ENCODE data around the gene CDH13. TPM values are rescaled to one million over a fixed set of nuclear protein-coding genes. Genes with fewer than 3 reads are reported as not detected.

The CDH13 gene
- total and polyA plus RNA-seq, 2 experiments from 2014 or later, result 1.6 to 4.4 TPM

DNA sequence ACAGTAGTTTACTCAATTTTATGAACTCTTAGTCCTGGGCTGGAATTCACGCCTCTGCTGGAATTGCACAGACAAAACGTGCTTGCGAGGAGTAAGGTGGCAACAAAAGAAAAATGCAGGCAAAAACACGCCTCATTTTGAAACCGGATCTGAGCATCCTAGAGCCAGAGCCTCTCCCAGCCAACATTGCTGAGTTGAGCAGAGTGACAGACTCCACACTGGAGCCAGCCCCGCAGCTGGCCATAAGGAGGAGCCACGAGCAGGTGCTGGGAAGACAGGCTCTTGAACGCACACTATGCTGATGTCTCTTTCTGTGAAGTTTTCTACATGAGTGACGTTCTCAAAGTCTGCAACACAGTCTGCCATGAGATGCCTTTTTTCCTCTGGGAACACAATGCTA, 1166.4 kb downstream of the CDH13 start:
- no peaks in the 10 kb centered on the region for H4K20me1 ChIP-seq (replicated peaks; ENCODE audit: insufficient read depth)
- H3K27ac ChIP-seq (ENCODE audit: low read depth), result no peak overlapping the region
- no peaks in the 10 kb centered on the region for H3K36me3 ChIP-seq (ENCODE audit: insufficient read depth)
- no peak overlapping the region for H3K4me3 ChIP-seq
- H3K4me2 ChIP-seq, result no peak overlapping the region
- DNase-seq (ENCODE audit: low spot score), result peak; percentile 57
- no peaks in the 10 kb centered on the region for H3F3A ChIP-seq (replicated peaks; ENCODE audit: low read depth)
- peaks cover 5% of the 10 kb centered on the region; the same call in 2 of the 3 replicates for H3K36me3 Mint-ChIP-seq (ENCODE audit: low read depth)
- H3K4me3 Mint-ChIP-seq, result no peak overlapping the region
- TF ChIP-seq, protein P1, sequence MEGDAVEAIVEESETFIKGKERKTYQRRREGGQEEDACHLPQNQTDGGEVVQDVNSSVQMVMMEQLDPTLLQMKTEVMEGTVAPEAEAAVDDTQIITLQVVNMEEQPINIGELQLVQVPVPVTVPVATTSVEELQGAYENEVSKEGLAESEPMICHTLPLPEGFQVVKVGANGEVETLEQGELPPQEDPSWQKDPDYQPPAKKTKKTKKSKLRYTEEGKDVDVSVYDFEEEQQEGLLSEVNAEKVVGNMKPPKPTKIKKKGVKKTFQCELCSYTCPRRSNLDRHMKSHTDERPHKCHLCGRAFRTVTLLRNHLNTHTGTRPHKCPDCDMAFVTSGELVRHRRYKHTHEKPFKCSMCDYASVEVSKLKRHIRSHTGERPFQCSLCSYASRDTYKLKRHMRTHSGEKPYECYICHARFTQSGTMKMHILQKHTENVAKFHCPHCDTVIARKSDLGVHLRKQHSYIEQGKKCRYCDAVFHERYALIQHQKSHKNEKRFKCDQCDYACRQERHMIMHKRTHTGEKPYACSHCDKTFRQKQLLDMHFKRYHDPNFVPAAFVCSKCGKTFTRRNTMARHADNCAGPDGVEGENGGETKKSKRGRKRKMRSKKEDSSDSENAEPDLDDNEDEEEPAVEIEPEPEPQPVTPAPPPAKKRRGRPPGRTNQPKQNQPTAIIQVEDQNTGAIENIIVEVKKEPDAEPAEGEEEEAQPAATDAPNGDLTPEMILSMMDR (conservative IDR thresholded peaks at IDR 0.05; ENCODE audit: low read depth in 2 of 2), result peak in 1 of 2 experiments; percentile 41; a peak in 2 of 4 replicates
- TF ChIP-seq, protein P2, sequence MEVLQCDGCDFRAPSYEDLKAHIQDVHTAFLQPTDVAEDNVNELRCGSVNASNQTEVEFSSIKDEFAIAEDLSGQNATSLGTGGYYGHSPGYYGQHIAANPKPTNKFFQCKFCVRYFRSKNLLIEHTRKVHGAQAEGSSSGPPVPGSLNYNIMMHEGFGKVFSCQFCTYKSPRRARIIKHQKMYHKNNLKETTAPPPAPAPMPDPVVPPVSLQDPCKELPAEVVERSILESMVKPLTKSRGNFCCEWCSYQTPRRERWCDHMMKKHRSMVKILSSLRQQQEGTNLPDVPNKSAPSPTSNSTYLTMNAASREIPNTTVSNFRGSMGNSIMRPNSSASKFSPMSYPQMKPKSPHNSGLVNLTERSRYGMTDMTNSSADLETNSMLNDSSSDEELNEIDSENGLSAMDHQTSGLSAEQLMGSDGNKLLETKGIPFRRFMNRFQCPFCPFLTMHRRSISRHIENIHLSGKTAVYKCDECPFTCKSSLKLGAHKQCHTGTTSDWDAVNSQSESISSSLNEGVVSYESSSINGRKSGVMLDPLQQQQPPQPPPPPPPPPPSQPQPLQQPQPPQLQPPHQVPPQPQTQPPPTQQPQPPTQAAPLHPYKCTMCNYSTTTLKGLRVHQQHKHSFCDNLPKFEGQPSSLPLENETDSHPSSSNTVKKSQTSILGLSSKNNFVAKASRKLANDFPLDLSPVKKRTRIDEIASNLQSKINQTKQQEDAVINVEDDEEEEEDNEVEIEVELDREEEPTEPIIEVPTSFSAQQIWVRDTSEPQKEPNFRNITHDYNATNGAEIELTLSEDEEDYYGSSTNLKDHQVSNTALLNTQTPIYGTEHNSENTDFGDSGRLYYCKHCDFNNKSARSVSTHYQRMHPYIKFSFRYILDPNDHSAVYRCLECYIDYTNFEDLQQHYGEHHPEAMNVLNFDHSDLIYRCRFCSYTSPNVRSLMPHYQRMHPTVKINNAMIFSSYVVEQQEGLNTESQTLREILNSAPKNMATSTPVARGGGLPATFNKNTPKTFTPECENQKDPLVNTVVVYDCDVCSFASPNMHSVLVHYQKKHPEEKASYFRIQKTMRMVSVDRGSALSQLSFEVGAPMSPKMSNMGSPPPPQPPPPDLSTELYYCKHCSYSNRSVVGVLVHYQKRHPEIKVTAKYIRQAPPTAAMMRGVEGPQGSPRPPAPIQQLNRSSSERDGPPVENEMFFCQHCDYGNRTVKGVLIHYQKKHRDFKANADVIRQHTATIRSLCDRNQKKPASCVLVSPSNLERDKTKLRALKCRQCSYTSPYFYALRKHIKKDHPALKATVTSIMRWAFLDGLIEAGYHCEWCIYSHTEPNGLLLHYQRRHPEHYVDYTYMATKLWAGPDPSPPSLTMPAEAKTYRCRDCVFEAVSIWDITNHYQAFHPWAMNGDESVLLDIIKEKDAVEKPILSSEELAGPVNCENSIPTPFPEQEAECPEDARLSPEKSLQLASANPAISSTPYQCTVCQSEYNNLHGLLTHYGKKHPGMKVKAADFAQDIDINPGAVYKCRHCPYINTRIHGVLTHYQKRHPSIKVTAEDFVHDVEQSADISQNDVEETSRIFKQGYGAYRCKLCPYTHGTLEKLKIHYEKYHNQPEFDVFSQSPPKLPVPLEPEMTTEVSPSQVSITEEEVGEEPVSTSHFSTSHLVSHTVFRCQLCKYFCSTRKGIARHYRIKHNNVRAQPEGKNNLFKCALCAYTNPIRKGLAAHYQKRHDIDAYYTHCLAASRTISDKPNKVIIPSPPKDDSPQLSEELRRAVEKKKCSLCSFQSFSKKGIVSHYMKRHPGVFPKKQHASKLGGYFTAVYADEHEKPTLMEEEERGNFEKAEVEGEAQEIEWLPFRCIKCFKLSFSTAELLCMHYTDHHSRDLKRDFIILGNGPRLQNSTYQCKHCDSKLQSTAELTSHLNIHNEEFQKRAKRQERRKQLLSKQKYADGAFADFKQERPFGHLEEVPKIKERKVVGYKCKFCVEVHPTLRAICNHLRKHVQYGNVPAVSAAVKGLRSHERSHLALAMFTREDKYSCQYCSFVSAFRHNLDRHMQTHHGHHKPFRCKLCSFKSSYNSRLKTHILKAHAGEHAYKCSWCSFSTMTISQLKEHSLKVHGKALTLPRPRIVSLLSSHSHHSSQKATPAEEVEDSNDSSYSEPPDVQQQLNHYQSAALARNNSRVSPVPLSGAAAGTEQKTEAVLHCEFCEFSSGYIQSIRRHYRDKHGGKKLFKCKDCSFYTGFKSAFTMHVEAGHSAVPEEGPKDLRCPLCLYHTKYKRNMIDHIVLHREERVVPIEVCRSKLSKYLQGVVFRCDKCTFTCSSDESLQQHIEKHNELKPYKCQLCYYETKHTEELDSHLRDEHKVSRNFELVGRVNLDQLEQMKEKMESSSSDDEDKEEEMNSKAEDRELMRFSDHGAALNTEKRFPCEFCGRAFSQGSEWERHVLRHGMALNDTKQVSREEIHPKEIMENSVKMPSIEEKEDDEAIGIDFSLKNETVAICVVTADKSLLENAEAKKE (CRISPR knock-in tag; IDR thresholded peaks at IDR 0.05), result no peak
- peaks cover 9% of the 10 kb centered on the region for H3K9me3 Mint-ChIP-seq
- H3K4me1 ChIP-seq (ENCODE audit: insufficient read depth), result no peaks in the 10 kb centered on the region
- H3K27ac Mint-ChIP-seq, result no peak overlapping the region; the same call in 1 of the 2 replicates
- peaks cover 5% of the 10 kb centered on the region for H3K27me3 Mint-ChIP-seq (ENCODE audit: insufficient read depth, low read depth, poor library complexity)
- H2AFZ ChIP-seq, result no peak overlapping the region
- H3K79me2 ChIP-seq (replicated peaks; ENCODE audit: insufficient read depth), result no peaks in the 10 kb centered on the region
- H3K9me2 ChIP-seq (ENCODE audit: insufficient read depth), result no peaks in the 10 kb centered on the region
- H3K27me3 ChIP-seq (ENCODE audit: insufficient read depth), result no peaks in the 10 kb centered on the region
- H3K4me1 Mint-ChIP-seq, result peaks cover 6% of the 10 kb centered on the region; the same call in 2 of the 3 replicates
- peak; percentile 97 for ATAC-seq

Data from GM23338 (cell line).